Measurements from ENCODE around the gene MAGI2.
"Not testable (repeated sequence)": the region's sequence is repeated elsewhere in the genome, so short reads cannot be mapped to it uniquely, and the experiment has no call there.

Gene MAGI2

DNA sequence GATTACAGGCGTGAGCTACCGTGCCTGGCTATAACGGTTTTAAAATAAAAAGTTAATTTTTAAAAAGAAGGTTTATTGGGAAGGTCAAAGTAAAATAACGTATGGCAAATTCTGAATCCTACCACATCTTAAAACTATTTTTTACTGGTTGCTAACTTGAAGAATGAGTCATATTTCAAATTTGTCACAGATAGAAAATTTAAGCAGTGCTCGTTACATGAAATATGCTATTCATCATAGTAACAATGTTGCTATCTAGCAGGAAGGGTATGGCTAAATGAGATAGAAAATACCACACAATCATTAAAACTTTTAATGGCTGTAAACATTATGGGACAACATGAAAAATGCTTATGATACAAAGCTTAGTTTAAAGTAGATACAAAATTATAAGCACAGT lies 1154.4 kb downstream of the MAGI2 start:
- no peak for DNase-seq (ENCODE audit: extremely low read depth, low read depth)
- TF ChIP-seq, protein P1, sequence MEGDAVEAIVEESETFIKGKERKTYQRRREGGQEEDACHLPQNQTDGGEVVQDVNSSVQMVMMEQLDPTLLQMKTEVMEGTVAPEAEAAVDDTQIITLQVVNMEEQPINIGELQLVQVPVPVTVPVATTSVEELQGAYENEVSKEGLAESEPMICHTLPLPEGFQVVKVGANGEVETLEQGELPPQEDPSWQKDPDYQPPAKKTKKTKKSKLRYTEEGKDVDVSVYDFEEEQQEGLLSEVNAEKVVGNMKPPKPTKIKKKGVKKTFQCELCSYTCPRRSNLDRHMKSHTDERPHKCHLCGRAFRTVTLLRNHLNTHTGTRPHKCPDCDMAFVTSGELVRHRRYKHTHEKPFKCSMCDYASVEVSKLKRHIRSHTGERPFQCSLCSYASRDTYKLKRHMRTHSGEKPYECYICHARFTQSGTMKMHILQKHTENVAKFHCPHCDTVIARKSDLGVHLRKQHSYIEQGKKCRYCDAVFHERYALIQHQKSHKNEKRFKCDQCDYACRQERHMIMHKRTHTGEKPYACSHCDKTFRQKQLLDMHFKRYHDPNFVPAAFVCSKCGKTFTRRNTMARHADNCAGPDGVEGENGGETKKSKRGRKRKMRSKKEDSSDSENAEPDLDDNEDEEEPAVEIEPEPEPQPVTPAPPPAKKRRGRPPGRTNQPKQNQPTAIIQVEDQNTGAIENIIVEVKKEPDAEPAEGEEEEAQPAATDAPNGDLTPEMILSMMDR (IDR thresholded peaks at IDR 0.05; ENCODE audit: low read depth, low read length, missing control alignments): no peak
- H3K4me3 ChIP-seq (replicated peaks; ENCODE audit: low read depth, low read length): no peak overlapping the region

DNA sequence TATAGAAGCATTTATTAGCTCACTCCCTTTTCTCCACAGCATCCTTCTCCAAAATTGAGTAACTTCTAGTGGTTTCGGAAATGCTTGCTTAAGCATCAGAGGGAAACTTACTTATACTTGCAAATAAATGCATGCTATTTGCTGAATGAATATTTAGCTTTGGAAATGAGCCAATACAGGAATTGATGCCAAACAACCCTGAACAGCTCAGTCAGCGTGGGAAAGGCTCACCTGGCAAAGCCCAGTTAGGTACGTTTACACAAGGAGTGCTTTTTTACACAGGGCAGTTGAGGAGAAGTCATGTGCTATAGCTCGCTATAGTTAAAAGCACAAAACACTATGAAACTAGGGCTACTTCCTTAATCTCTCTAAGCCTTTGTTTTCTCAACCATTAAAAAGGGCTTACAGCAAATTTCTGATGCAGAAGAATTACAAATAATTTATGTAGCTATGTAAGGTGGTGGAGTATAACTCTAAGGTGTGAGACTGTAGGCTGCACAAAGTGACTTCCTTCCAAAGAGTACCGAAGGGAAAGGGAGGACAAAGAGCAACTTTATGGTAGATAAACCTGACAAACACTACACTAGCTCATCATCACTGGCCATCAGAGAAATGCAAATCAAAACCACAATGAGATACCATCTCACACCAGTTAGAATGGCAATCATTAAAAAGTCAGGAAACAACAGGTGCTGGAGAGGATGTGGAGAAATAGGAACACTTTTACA lies 1156.7 kb downstream of the MAGI2 start:
- H3K4me3 ChIP-seq (replicated peaks; ENCODE audit: low read depth, low read length): no peak overlapping the region
- no peak for DNase-seq (ENCODE audit: extremely low read depth, low read depth)
- TF ChIP-seq, protein P1 (IDR thresholded peaks at IDR 0.05; ENCODE audit: low read depth, low read length, missing control alignments): no peak

DNA sequence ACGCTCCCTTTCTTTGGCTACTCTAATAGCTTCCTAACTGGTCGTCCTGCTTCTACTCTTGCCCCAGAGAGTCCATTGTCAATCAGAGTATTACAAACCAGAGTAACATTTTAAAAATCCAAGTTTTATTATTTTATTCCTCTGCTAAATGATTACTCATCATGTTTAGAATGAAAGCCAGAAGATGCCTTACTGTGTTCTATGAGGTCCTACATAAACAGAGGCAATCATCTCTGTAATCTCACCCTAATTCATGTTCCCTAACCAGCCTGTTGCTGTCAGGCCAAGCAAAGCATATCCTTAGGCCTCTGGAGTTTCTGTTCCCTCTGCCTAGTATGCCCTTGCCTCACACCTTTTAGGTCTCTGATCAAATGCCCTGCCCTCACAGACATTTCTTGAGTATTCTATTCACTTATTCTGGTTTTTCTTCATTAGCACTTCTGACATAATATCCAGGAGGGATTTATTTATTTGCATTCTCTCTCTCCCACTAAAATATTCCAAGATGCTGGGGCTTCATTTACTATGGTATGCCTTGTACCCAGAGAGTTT lies 1157.3 kb downstream of the MAGI2 start:
- TF ChIP-seq, protein P1 (IDR thresholded peaks at IDR 0.05; ENCODE audit: low read depth, low read length, missing control alignments): no peak
- no peak overlapping the region for H3K4me3 ChIP-seq (replicated peaks; ENCODE audit: low read depth, low read length)
- DNase-seq (ENCODE audit: extremely low read depth, low read depth): no peak

DNA sequence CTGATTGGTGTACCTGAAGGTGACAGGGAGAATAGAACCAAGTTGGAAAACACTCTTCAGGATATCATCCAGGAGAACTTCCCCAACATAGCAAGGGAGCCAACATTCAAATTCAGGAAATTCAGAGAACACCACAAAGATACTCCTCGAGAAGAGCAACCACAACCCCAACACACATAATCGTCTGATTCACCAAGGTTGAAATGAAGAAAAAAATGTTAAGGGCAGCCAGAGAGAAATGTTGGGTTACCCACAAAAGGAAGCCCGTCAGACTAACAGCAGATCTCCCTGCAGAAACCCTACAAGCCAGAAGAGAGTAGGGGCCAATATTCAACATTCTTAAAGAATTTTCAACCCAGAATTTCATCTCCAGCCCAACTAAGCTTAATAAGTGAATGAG lies 1164.0 kb downstream of the MAGI2 start:
- not testable (repeated sequence) for H3K4me3 ChIP-seq (replicated peaks; ENCODE audit: low read depth, low read length); DNase-seq (ENCODE audit: extremely low read depth, low read depth)

DNA sequence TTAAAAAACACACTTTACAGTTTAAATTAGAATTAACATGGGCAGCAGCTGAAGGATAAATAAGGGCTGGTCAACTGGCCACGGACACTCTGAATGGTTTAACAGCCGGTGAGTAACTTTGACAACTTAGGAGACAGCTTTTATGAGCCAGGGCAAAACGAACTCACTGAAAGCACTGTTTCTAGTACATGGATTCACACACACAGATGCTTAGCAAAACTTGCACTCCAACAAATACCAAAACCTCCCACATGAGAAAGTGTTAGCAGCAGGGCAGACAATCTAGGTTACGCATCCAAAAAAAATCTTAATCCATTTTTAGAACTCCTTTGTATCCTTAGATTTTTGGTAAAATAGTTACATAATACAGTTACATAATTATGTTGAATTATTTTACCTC lies 1168.5 kb downstream of the MAGI2 start:
- TF ChIP-seq, protein P1 (IDR thresholded peaks at IDR 0.05; ENCODE audit: low read depth, low read length, missing control alignments): no peak
- no peak overlapping the region for H3K4me3 ChIP-seq (replicated peaks; ENCODE audit: low read depth, low read length)
- no peak for DNase-seq (ENCODE audit: extremely low read depth, low read depth)

DNA sequence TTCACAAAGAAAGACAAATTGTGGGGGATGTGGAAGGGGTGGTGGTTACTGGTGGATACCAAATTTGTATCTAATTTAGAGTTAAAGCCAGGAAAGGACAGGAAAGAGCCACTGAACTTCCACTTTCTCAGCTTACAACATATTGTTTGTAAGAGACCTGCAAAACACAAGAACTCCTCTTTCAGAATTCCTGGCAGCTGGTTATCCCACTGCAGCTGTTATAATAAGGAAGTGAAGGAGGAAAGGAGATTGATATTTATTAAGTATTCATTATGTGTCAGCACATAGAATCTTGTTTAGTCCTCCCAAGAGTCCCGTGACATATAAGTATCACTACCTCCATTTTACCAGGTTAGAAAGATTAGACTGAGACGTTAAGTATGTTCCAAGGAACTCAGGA lies 1173.2 kb downstream of the MAGI2 start:
- TF ChIP-seq, protein P1 (IDR thresholded peaks at IDR 0.05; ENCODE audit: low read depth, low read length, missing control alignments): no peak
- no peak for DNase-seq (ENCODE audit: extremely low read depth, low read depth)
- no peak overlapping the region for H3K4me3 ChIP-seq (replicated peaks; ENCODE audit: low read depth, low read length)

DNA sequence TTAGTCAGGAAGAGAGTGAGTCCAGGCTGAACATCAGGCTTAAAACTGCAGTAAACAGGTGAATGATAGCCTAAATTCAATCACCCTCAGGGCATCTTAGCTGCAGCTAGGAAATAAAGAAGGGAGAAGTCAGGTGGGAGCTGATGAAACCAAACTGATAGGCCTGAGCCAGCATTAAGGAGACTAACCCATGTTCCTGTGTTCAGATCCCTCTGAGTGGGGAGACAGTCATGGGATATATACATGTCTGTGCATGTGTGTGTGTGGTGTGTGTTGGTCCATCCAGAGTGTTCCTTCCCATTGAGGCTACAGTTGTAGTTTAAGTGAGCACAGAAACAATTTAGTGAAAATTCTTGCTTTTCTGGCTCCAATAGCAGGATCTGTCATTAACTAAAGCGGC lies 1174.0 kb downstream of the MAGI2 start:
- H3K4me3 ChIP-seq (replicated peaks; ENCODE audit: low read depth, low read length): no peak overlapping the region
- TF ChIP-seq, protein P1 (IDR thresholded peaks at IDR 0.05; ENCODE audit: low read depth, low read length, missing control alignments): no peak
- DNase-seq (ENCODE audit: extremely low read depth, low read depth): no peak

Measured in HFF-Myc (cell line).